Hepatocyte (in vitro differentiated cells): ENCODE results near the gene TGM2. TPM values are rescaled to one million over a fixed set of nuclear protein-coding genes. Genes with fewer than 3 reads are reported as not detected.

Experiments
- DNase-seq: peaks from one replicate; pipeline ENCODE4 v3.0.0-alpha.2; 2016; ENCODE audit warnings: low spot score
- H2AFZ ChIP-seq: fragments of 200-600 bp; sonication (generic); 2 replicates; pipeline ENCODE4 v1.6.0; 2016; ENCODE audit warnings: antibody characterized with exemption, mild to moderate bottlenecking
- H3K27ac ChIP-seq: fragments of 200-600 bp; sonication (generic); 2 replicates; pipeline ENCODE4 v1.5.1; 2016; ENCODE audit warnings: mild to moderate bottlenecking
- H3K27me3 ChIP-seq: fragments of 200-600 bp; sonication (generic); 2 replicates; pipeline ENCODE4 v1.6.1; 2016
- H3K36me3 ChIP-seq: fragments of 200-600 bp; sonication (generic); replicated peaks from 2 replicates; pipeline ENCODE4 v1.5.1; 2016; ENCODE audit warnings: low read depth; ENCODE audit not compliant: insufficient read depth
- H3K4me1 ChIP-seq: fragments of 200-600 bp; sonication (generic); 2 replicates; pipeline ENCODE4 v1.5.1; 2016; ENCODE audit warnings: mild to moderate bottlenecking, moderate library complexity; ENCODE audit not compliant: insufficient read depth
- H3K4me2 ChIP-seq: fragments of 200-600 bp; sonication (generic); 2 replicates; pipeline ENCODE4 v1.6.0; 2016
- H3K4me3 ChIP-seq: fragments of 200-600 bp; sonication (generic); 2 replicates; pipeline ENCODE4 v1.5.1; 2016; ENCODE audit warnings: mild to moderate bottlenecking
- H3K79me2 ChIP-seq: fragments of 200-600 bp; sonication (generic); 2 replicates; pipeline ENCODE4 v1.6.0; 2017; ENCODE audit warnings: mild to moderate bottlenecking
- H3K9me2 ChIP-seq: fragments of 200-600 bp; sonication (generic); replicated peaks from 2 replicates; pipeline ENCODE4 v1.6.0; 2017; ENCODE audit warnings: mild to moderate bottlenecking; ENCODE audit not compliant: insufficient read depth
- H3K9me3 ChIP-seq: fragments of 200-600 bp; sonication (generic); 2 replicates; pipeline ENCODE4 v1.5.1; 2016; ENCODE audit warnings: low read depth, mild to moderate bottlenecking
- H4K20me1 ChIP-seq: fragments of 200-600 bp; sonication (generic); 2 replicates; pipeline ENCODE4 v1.6.0; 2016; ENCODE audit warnings: mild to moderate bottlenecking; ENCODE audit not compliant: insufficient read depth, poor library complexity, severe bottlenecking
- EZH2 ChIP-seq: fragments of 200-600 bp; sonication (generic); IDR thresholded peaks from 2 replicates; pipeline ENCODE4 v1.6.1; 2016; ENCODE audit warnings: antibody characterized with exemption, mild to moderate bottlenecking, borderline replicate concordance
- EZH2phosphoT487 ChIP-seq: fragments of 200-600 bp; sonication (generic); IDR thresholded peaks from one replicate; pipeline ENCODE4 v1.6.1; 2018; ENCODE audit warnings: antibody characterized with exemption, mild to moderate bottlenecking, low read depth, moderate library complexity; ENCODE audit not compliant: unreplicated experiment, severe bottlenecking
- WGBS: methylation state at CpG from one replicate; pipeline ENCODE4 v1.1.6; 2016; ENCODE audit warnings: low lambda C conversion rate; ENCODE audit errors: missing lambda C conversion rate; 5-methylcytosine and 5-hydroxymethylcytosine counted together
- polyA plus RNA-seq: library from polyadenylated mRNA; unstranded; fragments of >200 nt; fragmentation: Nextera tagmentation; extraction: Ambion mirVana; gene quantifications from 2 replicates; pipeline ENCODE4 v1.2.1, GENCODE V29; 2016
- total RNA-seq: library from RNA; depleted of rRNA; stranded (reverse); fragments of >200 nt; gene quantifications from 2 replicates; pipeline ENCODE4 v1.2.3, GENCODE V29; 2014
- TF ChIP-seq, protein P1 (sequence below): fragments of 200-600 bp; sonication (generic); IDR thresholded peaks from 2 replicates; pipeline ENCODE4 v1.5.1; 2016; ENCODE audit warnings: antibody characterized with exemption, mild to moderate bottlenecking; ENCODE audit not compliant: poor library complexity

Gene TGM2
- total and polyA plus RNA-seq, 2 experiments from 2014 or later: 85.8 to 133 TPM

GRCh38 chr20:38120625-38120988, 44.5 kb downstream of the TGM2 start:
- Histone ChIP-seq H4K20me1 (no peaks in the 10 kb centered on the region), H3K36me3 (no peaks in the 10 kb centered on the region), H3K27ac (no peak overlapping the region), H3K27me3 (no peaks in the 10 kb centered on the region), H3K9me2 (no peaks in the 10 kb centered on the region), H3K4me3 (no peak overlapping the region), H3K79me2 (no peaks in the 10 kb centered on the region), H3K9me3 (no peaks in the 10 kb centered on the region), H2AFZ (no peak overlapping the region), H3K4me2 (no peak overlapping the region), H3K4me1 (peaks cover 18% of the 10 kb centered on the region)
- WGBS: 95% methylated on average over 4 of the region's 4 CpGs
- no peak for DNase-seq
- TF ChIP-seq EZH2phosphoT487: no peak
- TF ChIP-seq EZH2: no peak
- TF ChIP-seq, protein P1, sequence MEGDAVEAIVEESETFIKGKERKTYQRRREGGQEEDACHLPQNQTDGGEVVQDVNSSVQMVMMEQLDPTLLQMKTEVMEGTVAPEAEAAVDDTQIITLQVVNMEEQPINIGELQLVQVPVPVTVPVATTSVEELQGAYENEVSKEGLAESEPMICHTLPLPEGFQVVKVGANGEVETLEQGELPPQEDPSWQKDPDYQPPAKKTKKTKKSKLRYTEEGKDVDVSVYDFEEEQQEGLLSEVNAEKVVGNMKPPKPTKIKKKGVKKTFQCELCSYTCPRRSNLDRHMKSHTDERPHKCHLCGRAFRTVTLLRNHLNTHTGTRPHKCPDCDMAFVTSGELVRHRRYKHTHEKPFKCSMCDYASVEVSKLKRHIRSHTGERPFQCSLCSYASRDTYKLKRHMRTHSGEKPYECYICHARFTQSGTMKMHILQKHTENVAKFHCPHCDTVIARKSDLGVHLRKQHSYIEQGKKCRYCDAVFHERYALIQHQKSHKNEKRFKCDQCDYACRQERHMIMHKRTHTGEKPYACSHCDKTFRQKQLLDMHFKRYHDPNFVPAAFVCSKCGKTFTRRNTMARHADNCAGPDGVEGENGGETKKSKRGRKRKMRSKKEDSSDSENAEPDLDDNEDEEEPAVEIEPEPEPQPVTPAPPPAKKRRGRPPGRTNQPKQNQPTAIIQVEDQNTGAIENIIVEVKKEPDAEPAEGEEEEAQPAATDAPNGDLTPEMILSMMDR: no peak

DNA sequence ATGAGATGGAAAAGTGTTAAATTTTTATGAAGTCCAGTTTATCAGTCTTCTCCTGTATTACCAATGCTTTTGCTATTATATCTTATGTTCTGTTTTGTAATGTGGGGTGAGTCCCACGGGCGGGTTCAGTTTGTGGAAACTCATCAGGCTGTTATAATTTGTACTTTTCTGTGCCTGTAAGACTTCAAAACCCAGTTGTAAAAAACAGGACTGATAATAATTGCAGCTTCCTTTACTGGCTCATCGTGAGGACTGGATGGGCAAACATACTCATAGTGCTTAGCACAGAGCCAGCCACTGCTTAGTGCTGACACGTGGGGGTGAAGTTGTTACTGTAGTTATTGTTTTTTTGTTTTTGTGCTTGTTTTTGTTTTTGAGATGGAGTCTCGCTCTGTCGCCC, 45.6 kb downstream of the TGM2 start:
- H3K4me1 ChIP-seq: peaks cover 12% of the 10 kb centered on the region
- no peak for DNase-seq
- no peak overlapping the region for H2AFZ ChIP-seq
- H3K27ac ChIP-seq: peak overlapping the region; percentile 24
- WGBS: 74% methylated on average over 6 of the region's 6 CpGs
- no peaks in the 10 kb centered on the region for H3K9me3 ChIP-seq
- no peak overlapping the region for H3K4me3 ChIP-seq
- no peaks in the 10 kb centered on the region for H3K79me2 ChIP-seq
- H3K27me3 ChIP-seq: no peaks in the 10 kb centered on the region
- no peak overlapping the region for H3K4me2 ChIP-seq
- H3K36me3 ChIP-seq: no peaks in the 10 kb centered on the region
- H3K9me2 ChIP-seq: no peaks in the 10 kb centered on the region
- no peak for TF ChIP-seq EZH2phosphoT487
- TF ChIP-seq EZH2: no peak
- TF ChIP-seq, protein P1: no peak
- no peaks in the 10 kb centered on the region for H4K20me1 ChIP-seq

- H3K4me2 ChIP-seq: no peak overlapping the region
- H3K27me3 ChIP-seq: no peaks in the 10 kb centered on the region
- peaks cover 3% of the 10 kb centered on the region for H3K4me1 ChIP-seq
- no peak for DNase-seq
- H3K4me3 ChIP-seq: no peak overlapping the region
- H3K27ac ChIP-seq: no peak overlapping the region
- WGBS: 56% methylated on average over 3 of the region's 3 CpGs
- no peak for TF ChIP-seq EZH2
- no peak for TF ChIP-seq EZH2phosphoT487
- TF ChIP-seq, protein P1: no peak
- H3K9me3 ChIP-seq: no peaks in the 10 kb centered on the region
- H4K20me1 ChIP-seq: no peaks in the 10 kb centered on the region
- no peak overlapping the region for H2AFZ ChIP-seq
- H3K36me3 ChIP-seq: no peaks in the 10 kb centered on the region
- no peaks in the 10 kb centered on the region for H3K79me2 ChIP-seq
- H3K9me2 ChIP-seq: no peaks in the 10 kb centered on the region
Measured at GRCh38 chr20:38117635-38118034, 47.4 kb downstream of the TGM2 start.

GRCh38 chr20:38117205-38117604, 47.9 kb downstream of the TGM2 start:
- TF ChIP-seq, protein P1: no peak
- no peak for TF ChIP-seq EZH2
- no peak for TF ChIP-seq EZH2phosphoT487
- H3K79me2 ChIP-seq: no peaks in the 10 kb centered on the region
- no peaks in the 10 kb centered on the region for H3K27me3 ChIP-seq
- H3K27ac ChIP-seq: no peak overlapping the region
- no peak overlapping the region for H3K4me2 ChIP-seq
- H3K4me1 ChIP-seq: no peaks in the 10 kb centered on the region
- WGBS: 86% methylated on average over 2 of the region's 2 CpGs
- no peak overlapping the region for H2AFZ ChIP-seq
- no peak for DNase-seq
- no peak overlapping the region for H3K4me3 ChIP-seq
- H3K9me3 ChIP-seq: no peaks in the 10 kb centered on the region
- H3K9me2 ChIP-seq: no peaks in the 10 kb centered on the region
- no peaks in the 10 kb centered on the region for H4K20me1 ChIP-seq
- no peaks in the 10 kb centered on the region for H3K36me3 ChIP-seq
